Measurements from ENCODE around the gene MMP24. TPM values are rescaled to one million over a fixed set of nuclear protein-coding genes. Genes with fewer than 3 reads are reported as not detected.
A peak's percentile ranks its signal among the peaks of the same experiment; 100 is the strongest.
"Not testable (repeated sequence)": the region's sequence is repeated elsewhere in the genome, so short reads cannot be mapped to it uniquely, and the experiment has no call there.

MMP24 gene
- total RNA-seq, 1 donor from 2014 or later = 0.33 TPM

DNA sequence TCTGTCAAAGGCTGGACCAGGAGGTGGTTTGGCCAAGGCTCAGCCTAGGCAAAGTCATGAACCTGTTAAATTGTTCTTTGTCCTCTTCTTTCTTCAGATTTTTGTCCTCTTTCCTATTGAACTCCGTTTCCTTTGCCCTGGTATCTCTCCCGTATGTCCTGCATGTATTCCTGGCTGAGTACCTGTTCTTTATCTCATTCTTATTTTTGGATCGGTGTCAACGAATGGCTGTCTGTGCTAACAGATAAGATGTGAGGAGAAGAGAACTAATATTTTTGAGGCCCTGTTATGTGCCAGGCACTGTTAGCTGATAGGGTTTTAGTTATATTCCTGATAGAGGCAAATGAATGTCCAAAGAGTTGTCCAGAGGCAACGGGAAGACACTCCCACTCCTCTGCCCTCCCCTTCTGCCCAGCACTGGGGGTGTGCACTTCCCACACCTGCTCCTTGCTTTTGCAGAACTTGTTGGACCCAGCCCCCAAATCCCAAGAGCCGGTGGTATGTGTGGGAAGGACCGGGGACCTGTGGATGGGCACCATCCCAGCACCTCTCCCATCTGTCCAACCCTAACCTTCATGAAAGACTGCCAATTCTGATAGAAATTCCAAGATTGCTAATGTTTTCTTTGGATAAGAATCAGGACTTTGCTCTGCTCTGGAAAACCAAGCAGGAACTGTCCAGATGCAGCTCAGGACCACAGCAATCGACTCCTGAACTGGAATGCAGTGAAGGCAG lies 30.9 kb downstream of the MMP24 start:
- no peak for DNase-seq (ENCODE audit: low read depth, low spot score)

DNA sequence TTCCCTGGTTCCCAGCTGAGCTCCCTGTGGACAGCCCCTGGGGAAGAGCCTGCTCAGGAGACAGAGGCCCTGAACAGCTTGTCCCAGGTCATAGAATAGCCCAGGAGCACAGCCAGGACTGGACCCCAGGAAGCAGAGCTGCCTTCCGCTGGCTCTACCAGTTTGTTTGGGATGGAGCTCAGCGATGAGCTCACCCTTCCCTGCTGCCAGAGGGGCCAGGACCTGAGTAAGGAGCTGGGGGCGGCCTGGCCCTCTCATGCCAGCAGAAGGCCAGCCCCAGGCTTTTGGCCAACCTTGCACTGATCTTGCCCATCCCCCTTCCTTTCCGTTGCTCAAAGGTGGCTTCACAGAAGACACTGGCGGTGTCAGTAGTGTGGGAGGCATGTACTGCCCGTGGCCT lies 33.9 kb downstream of the MMP24 start:
- DNase-seq (ENCODE audit: low read depth, low spot score) = no peak

DNA sequence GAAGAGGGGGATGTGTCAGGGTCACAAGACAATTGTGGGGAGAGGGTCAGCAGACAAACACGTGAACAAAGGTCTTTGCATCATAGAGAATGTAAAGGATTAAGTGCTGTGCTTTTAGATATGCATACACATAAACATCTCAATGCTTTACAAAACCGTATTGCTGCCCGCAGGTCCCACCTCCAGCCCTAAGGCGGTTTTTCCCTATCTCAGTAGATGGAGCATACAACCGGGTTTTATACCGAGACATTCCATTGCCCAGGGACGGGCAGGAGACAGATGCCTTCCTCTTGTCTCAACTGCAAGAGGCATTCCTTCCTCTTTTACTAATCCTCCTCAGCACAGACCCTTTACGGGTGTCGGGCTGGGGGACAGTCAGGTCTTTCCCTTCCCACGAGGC lies 35.8 kb downstream of the MMP24 start:
- DNase-seq (ENCODE audit: low read depth, low spot score) = not testable (repeated sequence)

DNA sequence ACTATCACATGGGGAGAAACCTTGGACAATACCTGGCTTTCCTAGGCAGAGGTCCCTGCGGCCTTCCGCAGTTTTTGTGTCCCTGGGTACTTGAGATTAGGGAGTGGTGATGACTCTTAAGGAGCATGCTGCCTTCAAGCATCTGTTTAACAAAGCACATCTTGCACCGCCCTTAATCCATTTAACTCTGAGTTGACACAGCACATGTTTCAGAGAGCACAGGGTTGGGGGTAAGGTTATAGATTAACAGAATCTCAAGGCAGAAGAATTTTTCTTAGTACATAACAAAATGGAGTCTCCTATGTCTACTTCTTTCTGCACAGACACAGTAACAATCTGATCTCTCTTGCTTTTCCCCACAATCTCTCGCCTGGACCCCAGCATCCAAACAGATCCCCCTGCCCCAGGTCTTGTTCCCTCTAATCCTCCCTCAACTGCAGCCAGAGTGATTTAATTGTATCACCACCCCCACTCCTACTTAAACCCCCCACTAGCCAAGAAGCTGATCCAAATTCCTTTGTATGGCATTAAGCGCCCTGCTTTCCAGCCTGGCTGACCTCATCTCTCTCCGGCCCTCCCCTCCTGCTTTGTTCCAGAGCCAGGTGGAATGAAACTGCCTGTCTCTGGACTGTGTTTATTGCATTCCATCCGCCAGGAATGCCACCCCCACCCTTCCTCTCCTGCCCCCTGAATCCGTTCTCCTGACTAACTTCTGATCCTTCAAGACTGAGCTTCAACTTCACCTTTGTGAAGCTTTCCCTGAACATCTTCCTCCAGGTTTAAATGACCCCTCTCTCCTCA lies 36.4 kb downstream of the MMP24 start:
- not testable (repeated sequence) for DNase-seq (ENCODE audit: low read depth, low spot score)

DNA sequence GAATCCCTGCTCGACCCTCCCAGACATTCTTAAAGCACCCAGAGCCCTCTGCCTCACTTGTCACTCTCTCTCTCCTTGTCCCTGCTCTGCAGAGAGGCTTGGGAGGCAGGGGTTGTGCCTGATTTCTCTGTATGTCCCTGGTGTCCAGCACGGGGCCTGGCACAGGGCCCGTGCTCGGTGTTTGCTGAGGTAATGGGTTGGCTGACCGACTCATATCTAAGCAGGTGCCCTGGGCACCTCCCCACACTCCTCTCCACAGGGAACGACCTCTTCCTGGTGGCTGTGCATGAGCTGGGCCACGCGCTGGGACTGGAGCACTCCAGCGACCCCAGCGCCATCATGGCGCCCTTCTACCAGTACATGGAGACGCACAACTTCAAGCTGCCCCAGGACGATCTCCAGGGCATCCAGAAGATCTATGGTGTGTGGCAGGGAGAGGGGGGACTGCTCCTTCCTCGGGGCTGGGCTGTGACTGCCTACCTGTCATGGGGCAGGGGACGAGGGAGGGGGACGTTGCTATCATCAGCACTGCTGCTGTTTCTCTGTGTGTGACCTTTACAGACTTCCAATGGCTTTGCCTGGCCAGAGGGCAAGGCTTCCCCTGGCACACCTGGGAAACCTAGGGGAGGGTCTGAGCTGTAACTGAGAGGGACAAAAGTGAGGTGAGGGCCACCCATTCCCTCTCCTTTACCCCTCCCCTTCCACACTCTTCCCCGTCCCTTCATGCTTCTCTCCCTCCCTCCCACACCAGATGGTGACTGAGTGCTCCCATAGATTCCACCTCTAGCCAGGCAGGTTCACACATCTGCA lies 37.2 kb downstream of the MMP24 start:
- no peak for DNase-seq (ENCODE audit: low read depth, low spot score)

DNA sequence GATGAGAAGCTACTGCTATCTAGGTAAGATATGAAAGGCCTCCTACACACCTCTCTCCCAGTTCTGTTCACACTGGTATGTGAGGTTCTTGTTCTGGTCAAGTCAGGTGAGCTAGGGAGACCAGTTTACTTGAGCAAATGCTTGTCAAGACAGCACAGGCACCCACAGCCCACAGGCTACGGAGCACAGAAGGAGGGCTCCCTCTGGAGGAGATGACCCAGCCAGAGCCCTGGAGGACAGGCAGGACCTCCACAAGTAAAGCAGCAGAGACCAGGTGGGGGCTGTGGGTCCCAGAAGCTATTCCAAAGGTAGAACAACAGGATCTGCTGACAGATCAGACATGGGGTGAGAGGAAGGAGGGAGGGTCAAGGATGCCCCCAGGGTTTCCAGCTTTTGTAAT lies 38.3 kb downstream of the MMP24 start:
- DNase-seq (ENCODE audit: low read depth, low spot score) = no peak

DNA sequence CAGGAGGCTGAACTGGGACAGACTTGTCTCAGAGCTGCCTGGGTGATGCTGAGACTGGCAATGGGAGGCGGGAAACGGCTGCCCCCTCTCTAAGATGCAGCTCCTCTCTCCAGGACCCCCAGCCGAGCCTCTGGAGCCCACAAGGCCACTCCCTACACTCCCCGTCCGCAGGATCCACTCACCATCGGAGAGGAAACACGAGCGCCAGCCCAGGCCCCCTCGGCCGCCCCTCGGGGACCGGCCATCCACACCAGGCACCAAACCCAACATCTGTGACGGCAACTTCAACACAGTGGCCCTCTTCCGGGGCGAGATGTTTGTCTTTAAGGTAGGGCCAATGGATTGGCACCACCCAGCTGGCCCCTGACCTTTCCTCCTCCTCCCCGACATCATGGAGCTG lies 40.6 kb downstream of the MMP24 start:
- no peak for DNase-seq (ENCODE audit: low read depth, low spot score)

DNA sequence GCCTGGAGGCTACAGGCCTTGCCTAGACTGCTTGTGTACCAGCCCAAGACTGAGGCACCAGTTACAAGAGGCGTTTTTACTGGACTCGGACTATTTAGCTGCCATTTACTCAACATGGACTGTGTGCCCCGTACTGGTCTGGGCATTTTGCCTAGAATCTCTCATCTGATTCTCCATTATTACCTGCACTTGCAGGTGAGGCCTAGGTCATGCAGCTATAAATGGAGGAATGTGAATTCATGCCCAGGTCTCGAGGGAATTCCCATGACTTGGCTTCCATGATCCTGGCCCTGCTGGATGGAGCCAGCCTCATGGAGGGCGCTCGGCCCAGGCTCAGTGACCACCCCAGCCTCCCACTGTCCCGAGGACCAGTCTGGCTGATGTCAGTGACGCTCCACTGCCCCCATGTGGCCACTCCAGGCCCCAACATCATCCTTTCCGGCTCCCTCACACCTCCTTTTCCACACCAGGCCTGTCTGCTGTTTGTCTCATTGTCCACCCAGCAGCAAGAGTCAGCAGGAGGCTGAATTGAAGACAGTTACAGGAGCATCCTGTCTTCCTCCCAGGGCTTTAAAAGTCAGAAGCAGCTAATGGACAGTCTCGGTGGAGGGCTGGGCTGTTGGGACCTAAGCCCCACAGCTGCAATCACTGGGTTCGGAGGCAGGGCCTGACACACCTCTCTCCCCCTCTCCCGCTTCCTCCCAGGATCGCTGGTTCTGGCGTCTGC lies 42.7 kb downstream of the MMP24 start:
- no peak for DNase-seq (ENCODE audit: low read depth, low spot score)

DNA sequence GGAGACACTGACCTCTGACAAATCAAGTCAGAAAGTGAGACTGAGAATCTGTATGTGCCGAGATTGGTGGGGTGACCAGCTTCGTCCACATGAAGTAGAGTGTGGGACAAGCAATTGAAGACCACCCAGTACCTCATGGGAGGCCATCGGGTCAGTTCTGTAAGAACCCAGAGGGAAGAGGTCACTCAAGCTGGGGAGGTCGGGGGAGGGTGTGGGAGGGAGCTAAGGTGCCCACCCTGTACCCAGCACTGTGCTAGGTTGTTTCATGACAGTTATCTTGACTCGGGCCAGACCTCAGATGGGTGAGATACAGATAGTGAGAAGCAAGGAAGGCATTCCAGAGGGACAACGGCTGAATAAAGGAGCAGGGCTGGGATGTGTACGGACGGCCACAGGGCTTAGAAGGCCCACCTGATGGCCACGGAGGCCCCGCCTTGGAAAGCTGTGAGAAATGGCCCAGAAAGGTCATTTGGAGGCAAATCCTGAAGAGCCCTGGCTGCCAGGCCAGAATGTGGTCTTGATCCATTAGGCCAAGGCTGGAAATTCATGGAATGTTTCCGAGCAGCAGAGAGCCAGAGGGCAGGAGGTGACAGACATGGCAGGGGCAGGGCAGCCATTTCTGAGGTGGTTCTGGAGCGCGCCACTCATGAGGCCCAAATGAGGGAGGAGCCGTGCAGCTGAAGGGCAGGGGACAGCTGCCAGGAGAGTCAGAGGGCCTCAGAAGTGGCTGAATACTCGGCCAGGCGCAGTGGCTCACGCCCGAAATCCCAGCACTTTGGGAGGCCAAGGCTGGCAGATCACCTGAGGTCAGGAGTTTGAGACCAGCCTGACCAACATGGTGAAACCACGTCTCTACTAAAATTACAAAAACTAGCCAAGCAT lies 43.8 kb downstream of the MMP24 start:
- DNase-seq (ENCODE audit: low read depth, low spot score) = no peak

DNA sequence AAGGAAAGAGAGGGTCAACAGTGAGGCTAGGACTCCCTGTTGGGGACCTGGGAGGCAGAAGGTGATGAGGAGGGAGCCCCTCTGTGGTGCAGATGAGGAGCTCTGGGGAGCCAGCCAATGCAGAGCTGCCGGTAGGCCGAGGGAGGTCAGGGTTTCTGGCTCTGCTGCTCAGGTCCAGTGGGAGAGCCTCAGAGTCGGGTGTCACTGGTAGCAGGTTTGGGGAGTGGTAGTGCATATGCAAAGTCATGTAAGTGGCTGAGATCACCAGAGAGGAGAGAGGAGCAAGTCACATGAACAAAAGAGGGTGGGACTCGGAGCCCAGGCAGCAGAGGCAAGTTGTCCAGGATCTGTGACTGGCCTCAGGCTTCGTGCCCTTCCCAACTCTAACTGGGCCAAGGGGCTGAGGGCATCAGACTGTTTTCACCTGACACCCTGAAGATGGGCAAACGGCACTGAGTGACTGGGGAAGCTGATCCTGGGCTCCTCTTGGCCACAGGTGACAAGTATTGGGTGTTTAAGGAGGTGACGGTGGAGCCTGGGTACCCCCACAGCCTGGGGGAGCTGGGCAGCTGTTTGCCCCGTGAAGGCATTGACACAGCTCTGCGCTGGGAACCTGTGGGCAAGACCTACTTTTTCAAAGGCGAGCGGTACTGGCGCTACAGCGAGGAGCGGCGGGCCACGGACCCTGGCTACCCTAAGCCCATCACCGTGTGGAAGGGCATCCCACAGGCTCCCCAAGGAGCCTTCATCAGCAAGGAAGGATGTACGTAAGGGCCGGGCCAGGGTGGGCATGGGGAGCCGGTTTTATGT lies 44.8 kb downstream of the MMP24 start:
- DNase-seq (ENCODE audit: low read depth, low spot score) = no peak

DNA sequence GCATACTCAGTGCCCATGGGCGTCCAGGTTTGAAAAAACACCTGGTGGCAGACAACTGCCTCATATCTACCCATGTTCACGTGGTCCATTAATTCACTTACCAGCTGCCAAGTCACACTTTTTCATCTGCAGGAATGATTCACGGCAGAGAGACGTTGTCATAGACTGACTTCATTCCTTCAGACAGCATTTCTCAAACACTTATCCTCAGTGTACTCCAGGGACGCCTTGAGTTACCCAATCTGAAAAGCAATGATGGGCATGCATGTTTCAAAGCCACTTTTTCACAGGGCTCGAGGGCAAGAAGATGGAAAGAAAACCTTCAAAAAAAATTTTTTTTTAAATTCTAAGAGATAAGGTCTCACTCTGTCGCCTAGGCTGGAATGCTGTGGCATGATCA lies 45.4 kb downstream of the MMP24 start:
- DNase-seq (ENCODE audit: low read depth, low spot score) = no peak

DNA sequence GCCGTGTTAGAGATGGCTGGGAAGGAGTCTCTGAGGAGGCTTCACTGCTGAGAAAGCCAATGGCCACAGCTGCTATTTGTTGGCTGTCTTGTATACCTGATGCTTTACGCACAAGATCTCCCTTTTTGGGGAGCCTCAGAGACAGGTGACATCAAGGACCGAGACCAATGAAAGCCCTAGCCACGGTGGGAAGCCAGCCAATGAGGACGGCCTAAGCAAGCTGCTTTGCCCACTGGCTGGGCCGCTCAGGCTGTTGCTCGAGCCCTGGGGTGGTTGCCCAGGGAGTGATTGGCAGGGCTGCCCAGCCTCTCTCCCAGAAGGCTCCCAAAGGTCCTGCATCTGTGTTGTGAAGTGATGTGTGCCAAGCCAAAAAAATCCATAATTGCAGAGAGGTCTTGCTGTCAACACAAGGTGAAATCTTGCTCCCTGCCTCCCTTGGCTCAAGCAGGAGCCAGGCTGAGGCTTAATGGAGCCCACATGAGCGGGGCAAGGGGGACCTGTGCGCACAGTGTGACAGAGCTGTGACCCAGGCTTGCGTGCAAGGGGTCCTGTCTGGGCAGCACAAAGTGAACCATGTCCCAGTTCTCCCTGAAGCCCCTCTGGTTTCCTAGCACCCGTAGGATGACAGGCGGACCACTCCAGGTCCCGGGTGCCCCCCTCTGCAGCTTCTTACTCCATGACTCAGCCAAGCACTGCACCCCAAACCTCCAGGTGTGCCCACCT lies 47.1 kb downstream of the MMP24 start:
- no peak for DNase-seq (ENCODE audit: low read depth, low spot score)

DNA sequence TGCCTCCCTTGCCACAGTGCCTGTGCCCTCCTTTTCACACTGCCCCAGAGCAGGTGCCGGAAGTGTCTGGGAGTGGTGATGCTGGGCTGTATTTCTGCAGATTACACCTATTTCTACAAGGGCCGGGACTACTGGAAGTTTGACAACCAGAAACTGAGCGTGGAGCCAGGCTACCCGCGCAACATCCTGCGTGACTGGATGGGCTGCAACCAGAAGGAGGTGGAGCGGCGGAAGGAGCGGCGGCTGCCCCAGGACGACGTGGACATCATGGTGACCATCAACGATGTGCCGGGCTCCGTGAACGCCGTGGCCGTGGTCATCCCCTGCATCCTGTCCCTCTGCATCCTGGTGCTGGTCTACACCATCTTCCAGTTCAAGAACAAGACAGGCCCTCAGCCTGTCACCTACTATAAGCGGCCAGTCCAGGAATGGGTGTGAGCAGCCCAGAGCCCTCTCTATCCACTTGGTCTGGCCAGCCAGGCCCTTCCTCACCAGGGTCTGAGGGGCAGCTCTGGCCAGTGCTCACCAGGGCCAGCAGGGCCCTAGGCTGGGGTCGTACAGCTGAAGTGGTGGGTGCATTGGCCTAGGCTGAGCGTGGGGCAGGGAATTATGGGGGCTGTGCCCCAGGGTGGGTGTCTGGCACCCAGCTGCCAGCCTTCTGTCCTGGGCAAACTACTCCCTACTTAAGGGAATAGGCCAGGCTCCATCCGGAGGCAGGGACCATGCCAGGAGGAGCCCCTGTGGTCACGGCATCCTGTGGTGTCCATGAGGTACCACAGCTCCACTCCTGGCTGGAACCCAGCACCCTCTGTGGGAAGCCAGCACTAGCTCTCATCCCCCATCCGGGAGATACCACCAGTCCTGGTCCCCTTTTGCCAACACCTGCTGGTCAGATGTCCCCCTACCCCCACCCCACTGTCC lies 47.9 kb downstream of the MMP24 start:
- DNase-seq (ENCODE audit: low read depth, low spot score) = no peak

DNA sequence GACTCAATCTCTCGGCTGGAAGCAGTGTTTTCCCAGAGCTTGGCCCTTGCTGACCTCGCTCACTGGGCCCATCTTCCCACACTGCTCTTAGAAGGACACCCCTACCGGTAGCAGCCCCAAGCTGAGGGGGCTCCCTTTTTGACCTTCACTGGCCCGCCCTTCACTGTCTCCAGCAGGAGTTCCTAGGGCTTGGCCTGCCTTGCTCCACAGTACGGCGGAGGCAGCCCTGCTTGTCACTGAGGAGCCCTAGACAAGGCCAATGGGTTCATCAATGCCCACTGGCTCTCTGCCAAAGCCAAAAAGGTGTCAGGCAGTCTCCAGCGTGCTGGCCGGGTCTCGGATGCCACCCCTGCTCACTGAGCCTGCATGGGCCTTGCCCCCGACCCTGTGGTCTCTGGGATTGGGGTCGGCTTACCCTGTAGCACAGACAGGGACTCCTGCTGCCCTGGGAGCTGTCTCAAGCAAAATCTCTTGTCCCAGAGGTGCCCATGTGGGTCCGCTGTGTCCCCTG lies 49.3 kb downstream of the MMP24 start:
- no peak for DNase-seq (ENCODE audit: low read depth, low spot score)

DNA sequence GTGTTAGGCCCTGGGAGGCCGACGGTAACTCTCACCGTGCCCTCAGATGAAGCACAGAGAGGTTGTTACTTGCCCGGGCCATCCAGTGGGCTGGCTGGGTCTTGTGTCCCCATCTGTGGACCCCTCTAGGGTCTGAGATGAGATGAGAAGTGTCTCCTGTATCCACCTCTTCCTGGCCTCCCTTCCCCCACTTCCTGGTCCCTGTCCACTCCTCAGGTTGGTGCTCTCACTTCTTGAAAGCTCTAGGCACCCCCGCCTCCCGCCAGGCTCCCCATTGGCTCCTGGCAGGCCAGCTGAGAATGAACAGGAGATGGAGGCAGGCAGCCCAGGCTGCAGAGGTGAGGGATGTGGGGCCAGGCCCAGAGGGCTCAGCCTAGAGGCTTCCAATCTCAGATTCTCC lies 49.9 kb downstream of the MMP24 start:
- no peak for DNase-seq (ENCODE audit: low read depth, low spot score)

DNA sequence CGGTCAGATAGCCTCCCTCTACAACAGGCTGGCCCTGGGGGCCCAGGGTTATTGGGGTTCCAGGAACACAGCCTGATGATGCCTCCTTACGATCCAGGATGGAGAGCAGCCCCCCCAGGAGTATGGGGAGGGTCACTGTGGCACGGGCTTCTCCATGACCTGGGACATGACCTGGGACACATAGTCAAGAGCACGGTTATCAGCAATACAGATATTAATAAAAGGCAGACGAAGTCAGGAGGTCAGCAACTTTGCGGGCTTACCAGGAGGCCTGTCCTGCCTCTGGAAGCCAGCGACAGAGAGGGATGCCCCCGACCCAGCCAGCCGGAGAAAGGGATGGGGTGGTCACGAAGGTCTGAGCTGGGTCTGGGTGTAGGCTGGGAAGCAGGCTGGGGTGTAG lies 50.6 kb downstream of the MMP24 start:
- no peak for DNase-seq (ENCODE audit: low read depth, low spot score)

DNA sequence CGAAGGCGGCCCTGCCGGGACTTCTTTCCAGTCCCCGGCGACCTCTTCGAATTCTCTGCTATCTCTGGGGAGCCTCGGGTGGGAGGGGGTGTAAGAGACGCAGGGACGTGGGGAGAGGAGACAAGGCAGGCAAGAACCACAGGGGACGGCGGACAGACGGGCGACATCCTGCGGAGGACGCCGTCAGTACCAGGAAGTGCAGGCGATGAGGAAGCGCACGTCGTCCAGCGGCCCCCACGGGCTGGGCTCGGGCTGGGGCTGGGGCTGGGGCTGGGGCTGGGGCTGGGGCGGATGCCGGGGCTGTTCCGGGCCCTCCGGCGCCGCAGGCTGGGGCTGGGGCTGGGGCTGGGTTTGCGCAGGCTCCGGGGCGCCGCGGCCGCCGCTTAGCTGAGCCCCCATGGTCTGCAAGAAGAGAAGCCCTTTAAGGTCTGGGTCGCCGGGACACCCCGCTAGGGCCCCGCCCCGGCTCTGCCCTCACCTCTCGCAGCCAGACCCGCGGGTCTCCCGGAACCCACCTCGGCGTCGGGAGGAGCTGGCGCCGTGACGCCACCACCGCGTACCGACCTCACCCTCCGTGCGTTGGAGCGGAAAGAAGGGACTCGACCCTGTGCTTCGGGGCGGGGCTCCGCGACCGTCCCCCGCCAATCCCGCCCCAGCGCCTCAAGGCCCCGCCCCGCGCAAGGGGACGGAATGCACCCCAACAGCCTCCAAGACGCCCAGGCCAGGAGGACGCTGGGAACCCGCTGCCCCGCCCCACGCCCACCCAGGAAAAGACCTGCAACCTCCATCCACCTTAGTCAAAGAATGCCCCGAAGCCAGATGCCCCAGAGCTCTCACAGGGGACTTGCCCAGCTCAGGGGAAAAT lies 51.3 kb downstream of the MMP24 start, which contains the start of gene MMP24OS:
TSS of gene MMP24OS (minus strand) at position 592 of the 865 bp plus-strand sequence. CDS start at position 399, 193 bp downstream.
- DNase-seq (ENCODE audit: low read depth, low spot score) = peak; percentile 56

Measured in pulmonary artery endothelial cell (primary cell).